WTC11 (cell line): ENCODE results near the gene HELZ. TPM values are rescaled to one million over a fixed set of nuclear protein-coding genes. Genes with fewer than 3 reads are reported as not detected.

Experiments
- ATAC-seq: fragments of 200-7000 bp; cut with Tn5 transposase; 2 replicates; pipeline ENCODE4 v1.10.0; 2021; ENCODE audit warnings: mild to moderate bottlenecking, moderate library complexity
- CTCF ChIA-PET: fragments of 300-600 bp; sonication (Branson Sonifier 250); formaldehyde crosslinking; loops from one replicate; lab custom pipeline; 2021; ENCODE audit warnings: antibody characterized with exemption; lab: Charles Lee
- POLR2A ChIA-PET: fragments of 350-600 bp; sonication (Branson Sonifier 250); formaldehyde crosslinking; loops from one replicate; lab custom pipeline; 2021; ENCODE audit warnings: antibody characterized with exemption; lab: Charles Lee
- DNase-seq: peaks from one replicate; pipeline ENCODE4 v3.0.0; 2021; ENCODE audit warnings: low spot score
- H3K27ac Mint-ChIP-seq: 2 replicates; pipeline ENCODE4 v1.8.0; 2021; ENCODE audit warnings: mixed read lengths
- H3K27me3 Mint-ChIP-seq: 2 replicates; pipeline ENCODE4 v1.8.0; 2021; ENCODE audit warnings: low read depth, mild to moderate bottlenecking, moderate library complexity, mixed read lengths
- H3K36me3 Mint-ChIP-seq: 2 replicates; pipeline ENCODE4 v1.8.0; 2021; ENCODE audit warnings: mixed read lengths
- H3K4me1 Mint-ChIP-seq: 2 replicates; pipeline ENCODE4 v1.8.0; 2022; ENCODE audit warnings: mixed read lengths
- H3K4me3 Mint-ChIP-seq: 2 replicates; pipeline ENCODE4 v1.8.0; 2021; ENCODE audit warnings: mild to moderate bottlenecking, moderate library complexity, mixed read lengths
- H3K9me3 Mint-ChIP-seq: 2 replicates; pipeline ENCODE4 v1.8.0; 2021; ENCODE audit warnings: mixed read lengths
- ELF4 ChIP-seq: sonication (generic); formaldehyde crosslinking; IDR thresholded peaks from 2 replicates; pipeline ENCODE4 v1.8.1; 2022; ENCODE audit warnings: low read depth, mild to moderate bottlenecking, moderate library complexity, missing genetic modification reagents
- EMX1 ChIP-seq: fragments of 250-450 bp; sonication (Bioruptor Pico); IDR thresholded peaks from 2 replicates; pipeline ENCODE4 v1.8.0; 2021; ENCODE audit warnings: mild to moderate bottlenecking
- HMGA2 ChIP-seq: fragments of 250-450 bp; sonication (Bioruptor Pico); IDR thresholded peaks from 2 replicates; pipeline ENCODE4 v1.4.0; 2021; ENCODE audit warnings: mild to moderate bottlenecking, moderate library complexity
- RORB ChIP-seq: fragments of 250-450 bp; sonication (Bioruptor Pico); IDR thresholded peaks from 2 replicates; pipeline ENCODE4 v1.9.0; 2021; ENCODE audit warnings: mild to moderate bottlenecking
- ZBTB43 ChIP-seq: sonication (generic); formaldehyde crosslinking; IDR thresholded peaks from 2 replicates; pipeline ENCODE4 v1.8.1; 2023; ENCODE audit warnings: mild to moderate bottlenecking, missing genetic modification reagents
- ZMAT4 ChIP-seq: fragments of 250-450 bp; sonication (Bioruptor Pico); IDR thresholded peaks from 2 replicates; pipeline ENCODE4 v1.9.0; 2021; ENCODE audit warnings: mild to moderate bottlenecking
- ZNF263 ChIP-seq: sonication (generic); formaldehyde crosslinking; IDR thresholded peaks from 2 replicates; pipeline ENCODE4 v1.8.1; 2022; ENCODE audit warnings: low read depth, mild to moderate bottlenecking, moderate library complexity, missing genetic modification reagents
- ZNF532 ChIP-seq: fragments of 250-450 bp; sonication (Bioruptor Pico); IDR thresholded peaks from 2 replicates; pipeline ENCODE4 v1.9.0; 2021; ENCODE audit warnings: mild to moderate bottlenecking, borderline replicate concordance
- total RNA-seq: library from RNA; stranded (reverse); gene quantifications from 3 replicates; pipeline ENCODE4 v1.2.3, GENCODE V29; 2021
- TF ChIP-seq, protein P1 (sequence below): sonication (generic); formaldehyde crosslinking; IDR thresholded peaks from 2 replicates; pipeline ENCODE4 v1.8.0; 2022; ENCODE audit warnings: mild to moderate bottlenecking, missing genetic modification reagents
- TF ChIP-seq, protein P2 (sequence below): sonication (generic); formaldehyde crosslinking; IDR thresholded peaks from 2 replicates; pipeline ENCODE4 v1.8.1; 2022; ENCODE audit warnings: low read depth, missing genetic modification reagents, borderline replicate concordance

Gene HELZ
- total RNA-seq, 1 experiment from 2014 or later = 49.1 TPM

DNA sequence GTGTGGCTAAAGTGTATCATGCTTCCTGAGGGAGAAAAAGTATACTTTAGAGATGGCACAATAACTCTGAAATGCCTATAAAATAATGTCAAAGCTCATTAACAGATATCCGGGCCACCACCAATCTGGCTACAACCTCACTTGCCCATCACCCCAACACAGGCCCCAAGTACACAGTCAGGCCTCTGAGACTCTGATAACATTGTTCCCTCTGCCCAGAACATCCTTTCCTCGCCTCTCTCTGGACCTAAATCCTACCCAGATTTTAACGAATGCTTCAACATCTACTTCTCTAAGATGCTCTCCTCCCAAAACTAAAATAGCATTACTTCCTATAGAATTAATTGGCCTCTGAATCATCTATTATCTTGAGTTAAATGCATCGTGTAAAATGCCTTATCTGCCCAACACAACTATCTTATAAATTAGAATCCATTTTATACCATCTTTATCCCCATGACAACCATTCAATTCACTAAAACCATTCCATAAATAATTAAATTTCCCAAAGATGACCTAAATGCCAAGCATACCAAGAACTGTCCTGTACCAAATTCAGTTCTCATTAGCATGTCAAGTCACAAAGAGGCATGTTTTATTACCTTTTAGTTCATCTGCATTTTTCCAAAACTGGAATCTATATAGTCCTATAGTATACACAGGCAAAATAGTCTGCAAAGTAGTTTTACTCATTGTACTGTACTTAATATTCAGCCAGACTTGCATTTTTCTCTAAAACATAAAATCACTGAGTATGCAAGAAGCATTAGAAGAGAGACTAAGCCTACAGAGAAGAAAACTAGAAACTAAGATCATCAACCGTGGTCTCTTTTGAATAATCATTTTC is 15.7 kb downstream of the HELZ start:
- Mint-ChIP-seq H3K27me3 (no peaks in the 10 kb centered on the region), H3K36me3 (peaks cover 24% of the 10 kb centered on the region), H3K4me1 (no peaks in the 10 kb centered on the region)

More for the DNA sequence above, 15.7 kb downstream of the HELZ start:
- peaks cover 13% of the 10 kb centered on the region; the same call in 1 of the 2 replicates for H3K9me3 Mint-ChIP-seq
- POLR2A ChIA-PET = no interaction called here
- ATAC-seq (no peak), DNase-seq (no peak)
- TF ChIP-seq ZNF532 (CRISPR knock-in tag) (no peak), ZNF263 (CRISPR knock-in tag) (no peak), ELF4 (CRISPR knock-in tag) (no peak), HMGA2 (CRISPR knock-in tag) (no peak), ZMAT4 (CRISPR knock-in tag) (no peak), RORB (CRISPR knock-in tag) (no peak), EMX1 (CRISPR knock-in tag) (no peak), ZBTB43 (no peak)
- TF ChIP-seq, protein P1, sequence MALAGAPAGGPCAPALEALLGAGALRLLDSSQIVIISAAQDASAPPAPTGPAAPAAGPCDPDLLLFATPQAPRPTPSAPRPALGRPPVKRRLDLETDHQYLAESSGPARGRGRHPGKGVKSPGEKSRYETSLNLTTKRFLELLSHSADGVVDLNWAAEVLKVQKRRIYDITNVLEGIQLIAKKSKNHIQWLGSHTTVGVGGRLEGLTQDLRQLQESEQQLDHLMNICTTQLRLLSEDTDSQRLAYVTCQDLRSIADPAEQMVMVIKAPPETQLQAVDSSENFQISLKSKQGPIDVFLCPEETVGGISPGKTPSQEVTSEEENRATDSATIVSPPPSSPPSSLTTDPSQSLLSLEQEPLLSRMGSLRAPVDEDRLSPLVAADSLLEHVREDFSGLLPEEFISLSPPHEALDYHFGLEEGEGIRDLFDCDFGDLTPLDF (CRISPR knock-in tag) = no peak
- TF ChIP-seq, protein P2, sequence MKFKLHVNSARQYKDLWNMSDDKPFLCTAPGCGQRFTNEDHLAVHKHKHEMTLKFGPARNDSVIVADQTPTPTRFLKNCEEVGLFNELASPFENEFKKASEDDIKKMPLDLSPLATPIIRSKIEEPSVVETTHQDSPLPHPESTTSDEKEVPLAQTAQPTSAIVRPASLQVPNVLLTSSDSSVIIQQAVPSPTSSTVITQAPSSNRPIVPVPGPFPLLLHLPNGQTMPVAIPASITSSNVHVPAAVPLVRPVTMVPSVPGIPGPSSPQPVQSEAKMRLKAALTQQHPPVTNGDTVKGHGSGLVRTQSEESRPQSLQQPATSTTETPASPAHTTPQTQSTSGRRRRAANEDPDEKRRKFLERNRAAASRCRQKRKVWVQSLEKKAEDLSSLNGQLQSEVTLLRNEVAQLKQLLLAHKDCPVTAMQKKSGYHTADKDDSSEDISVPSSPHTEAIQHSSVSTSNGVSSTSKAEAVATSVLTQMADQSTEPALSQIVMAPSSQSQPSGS = no peak
- CTCF ChIA-PET = no interaction called here
- H3K4me3 Mint-ChIP-seq = no peak overlapping the region
- H3K27ac Mint-ChIP-seq = no peak overlapping the region
